Right kidney (tissue), 1 donor: Measurements from ENCODE around the gene BSDC1.
"Not testable (repeated sequence)": the region's sequence is repeated elsewhere in the genome, so short reads cannot be mapped to it uniquely, and the experiment has no call there.

Source experiments
- DNase-seq: peaks from one replicate; pipeline ENCODE4 v3.0.0-alpha.2; 2016

BSDC1 gene

GRCh38 chr1:32361308-32361673 lies 33.0 kb downstream of the BSDC1 start:
- peak; percentile 42 for DNase-seq

- no peak for DNase-seq
Measured at GRCh38 chr1:32358435-32358834, 35.8 kb downstream of the BSDC1 start.

- DNase-seq, result no peak
Measured at GRCh38 chr1:32357614-32358013, 36.6 kb downstream of the BSDC1 start.

- DNase-seq, result no peak
Measured at GRCh38 chr1:32356478-32356877, 37.8 kb downstream of the BSDC1 start.

- DNase-seq, result not testable (repeated sequence)
Measured at GRCh38 chr1:32355778-32356177, 38.5 kb downstream of the BSDC1 start.

- peak; percentile 25 for DNase-seq
Measured at GRCh38 chr1:32353886-32354570, 40.2 kb downstream of the BSDC1 start.

GRCh38 chr1:32353431-32353830 lies 40.8 kb downstream of the BSDC1 start:
- no peak for DNase-seq

GRCh38 chr1:32352831-32353383 lies 41.3 kb downstream of the BSDC1 start:
- no peak for DNase-seq

- DNase-seq, result no peak
Measured at GRCh38 chr1:32352239-32352745, 41.9 kb downstream of the BSDC1 start.

- DNase-seq, result peak; percentile 95
Measured at GRCh38 chr1:32351399-32352238, 42.6 kb downstream of the BSDC1 start.

GRCh38 chr1:32350785-32351398 lies 43.3 kb downstream of the BSDC1 start:
- DNase-seq, result peak; percentile 92

- DNase-seq, result no peak
Measured at GRCh38 chr1:32349211-32349708, 45.0 kb downstream of the BSDC1 start.

- no peak for DNase-seq
Measured at GRCh38 chr1:32346532-32347157, 47.6 kb downstream of the BSDC1 start.

GRCh38 chr1:32345289-32345827 lies 48.9 kb downstream of the BSDC1 start:
- DNase-seq, result no peak

GRCh38 chr1:32342704-32343103 lies 51.5 kb downstream of the BSDC1 start:
- DNase-seq, result no peak

GRCh38 chr1:32341971-32342370 lies 52.3 kb downstream of the BSDC1 start:
- DNase-seq, result no peak

- DNase-seq, result no peak
Measured at GRCh38 chr1:32341186-32341757, 53.0 kb downstream of the BSDC1 start.

- DNase-seq, result no peak
Measured at GRCh38 chr1:32339363-32339978, 54.8 kb downstream of the BSDC1 start.

GRCh38 chr1:32338637-32339145 lies 55.5 kb downstream of the BSDC1 start:
- no peak for DNase-seq

- no peak for DNase-seq
Measured at GRCh38 chr1:32337855-32338636, 56.2 kb downstream of the BSDC1 start.
